ENCODE data around the gene RPS19. TPM values are rescaled to one million over a fixed set of nuclear protein-coding genes. Genes with fewer than 3 reads are reported as not detected.

Gene RPS19
- total RNA-seq, 2 donors from 2014 or later, result 2,321 to 2,418 TPM

DNA sequence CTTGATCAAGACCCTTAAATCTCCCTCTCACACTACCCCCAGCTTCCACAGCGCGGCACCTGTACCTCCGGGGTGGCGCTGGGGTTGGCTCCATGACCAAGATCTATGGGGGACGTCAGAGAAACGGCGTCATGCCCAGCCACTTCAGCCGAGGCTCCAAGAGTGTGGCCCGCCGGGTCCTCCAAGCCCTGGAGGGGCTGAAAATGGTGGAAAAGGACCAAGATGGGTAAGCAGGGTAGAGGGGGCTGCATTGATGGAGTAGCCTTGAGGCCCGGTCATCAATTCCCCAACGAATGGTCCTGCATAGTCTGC, 8.9 kb downstream of the RPS19 start:
- Histone ChIP-seq H3K36me3 (ENCODE audit: control insufficient read depth, insufficient read depth, low read length) (peaks cover 72% of the 10 kb centered on the region), H3K4me3 (ENCODE audit: low read length) (no peak overlapping the region), H3K27ac (ENCODE audit: low read depth, low read length) (peak overlapping the region; percentile 6), H3K9me3 (ENCODE audit: control insufficient read depth, low read length) (no peaks in the 10 kb centered on the region), H3K4me1 (ENCODE audit: control insufficient read depth, insufficient read depth, low read length) (peaks cover 11% of the 10 kb centered on the region), H3K9ac (ENCODE audit: extremely low read depth, low read length, poor library complexity, severe bottlenecking) (no peak overlapping the region), H3K27me3 (ENCODE audit: control insufficient read depth, insufficient read depth, low read length, poor library complexity, severe bottlenecking) (no peaks in the 10 kb centered on the region)
- Mint-ChIP-seq H3K4me3 (no peak overlapping the region), H3K9me3 (no peaks in the 10 kb centered on the region), H3K27ac (peak overlapping the region; percentile 90), H3K27me3 (ENCODE audit: insufficient read depth) (no peaks in the 10 kb centered on the region), H3K4me1 (peaks cover 19% of the 10 kb centered on the region), H3K36me3 (ENCODE audit: low read depth) (peaks cover 63% of the 10 kb centered on the region)
- WGBS, 2 experiments (ENCODE audit: insufficient coverage in 1 of 2, insufficient read length in 1 of 2), result 93 to 96% methylated on average over 8 to 12 of the region's 12 CpGs
- TF ChIP-seq, protein P1, sequence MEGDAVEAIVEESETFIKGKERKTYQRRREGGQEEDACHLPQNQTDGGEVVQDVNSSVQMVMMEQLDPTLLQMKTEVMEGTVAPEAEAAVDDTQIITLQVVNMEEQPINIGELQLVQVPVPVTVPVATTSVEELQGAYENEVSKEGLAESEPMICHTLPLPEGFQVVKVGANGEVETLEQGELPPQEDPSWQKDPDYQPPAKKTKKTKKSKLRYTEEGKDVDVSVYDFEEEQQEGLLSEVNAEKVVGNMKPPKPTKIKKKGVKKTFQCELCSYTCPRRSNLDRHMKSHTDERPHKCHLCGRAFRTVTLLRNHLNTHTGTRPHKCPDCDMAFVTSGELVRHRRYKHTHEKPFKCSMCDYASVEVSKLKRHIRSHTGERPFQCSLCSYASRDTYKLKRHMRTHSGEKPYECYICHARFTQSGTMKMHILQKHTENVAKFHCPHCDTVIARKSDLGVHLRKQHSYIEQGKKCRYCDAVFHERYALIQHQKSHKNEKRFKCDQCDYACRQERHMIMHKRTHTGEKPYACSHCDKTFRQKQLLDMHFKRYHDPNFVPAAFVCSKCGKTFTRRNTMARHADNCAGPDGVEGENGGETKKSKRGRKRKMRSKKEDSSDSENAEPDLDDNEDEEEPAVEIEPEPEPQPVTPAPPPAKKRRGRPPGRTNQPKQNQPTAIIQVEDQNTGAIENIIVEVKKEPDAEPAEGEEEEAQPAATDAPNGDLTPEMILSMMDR (conservative IDR thresholded peaks at IDR 0.05), result no peak
- no peak for DNase-seq

DNA sequence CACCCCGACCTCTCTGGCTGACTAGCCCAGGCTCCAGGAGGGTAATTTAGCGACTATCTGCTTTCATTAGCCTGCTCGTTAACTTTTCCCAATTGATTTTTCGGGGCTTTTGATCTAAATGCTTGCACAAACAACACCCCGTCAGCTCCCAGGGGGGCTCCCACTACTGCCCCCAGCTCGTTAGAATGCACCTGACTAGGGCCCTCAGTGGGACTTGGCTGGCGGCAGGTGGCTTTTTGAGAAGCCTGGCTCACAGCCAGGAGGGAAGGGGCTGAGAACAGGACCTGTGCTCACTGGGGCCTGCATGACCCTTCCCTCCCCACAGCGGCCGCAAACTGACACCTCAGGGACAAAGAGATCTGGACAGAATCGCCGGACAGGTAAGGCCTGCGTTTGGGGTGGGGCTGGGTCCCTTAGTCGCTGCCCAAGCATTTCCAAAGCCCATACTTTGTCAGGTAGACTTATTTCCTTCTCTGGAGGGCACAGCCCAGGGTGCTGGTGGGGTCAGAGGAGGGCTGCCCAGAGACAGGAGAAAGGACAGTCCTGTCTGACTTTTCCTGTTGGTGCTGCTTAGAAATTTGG, 9.4 kb downstream of the RPS19 start:
- H3K27me3 Mint-ChIP-seq (ENCODE audit: insufficient read depth), result no peaks in the 10 kb centered on the region
- peak overlapping the region; percentile 39 for H3K27ac Mint-ChIP-seq
- Histone ChIP-seq H3K4me1 (ENCODE audit: control insufficient read depth, insufficient read depth, low read length) (peaks cover 6% of the 10 kb centered on the region), H3K9ac (ENCODE audit: extremely low read depth, low read length, poor library complexity, severe bottlenecking) (no peak overlapping the region), H3K9me3 (ENCODE audit: control insufficient read depth, low read length) (no peaks in the 10 kb centered on the region), H3K27ac (ENCODE audit: low read depth, low read length) (peak overlapping the region; percentile 6), H3K4me3 (ENCODE audit: low read length) (no peak overlapping the region), H3K36me3 (ENCODE audit: control insufficient read depth, insufficient read depth, low read length) (peaks cover 66% of the 10 kb centered on the region), H3K27me3 (ENCODE audit: control insufficient read depth, insufficient read depth, low read length, poor library complexity, severe bottlenecking) (no peaks in the 10 kb centered on the region)
- peaks cover 58% of the 10 kb centered on the region for H3K36me3 Mint-ChIP-seq (ENCODE audit: low read depth)
- no peak overlapping the region for H3K4me3 Mint-ChIP-seq
- H3K9me3 Mint-ChIP-seq, result no peaks in the 10 kb centered on the region
- H3K4me1 Mint-ChIP-seq, result peaks cover 16% of the 10 kb centered on the region
- no peak for DNase-seq
- TF ChIP-seq, protein P1 (conservative IDR thresholded peaks at IDR 0.05), result no peak
- 89 to 91% methylated on average over 9 to 13 of the region's 13 CpGs for WGBS, 2 experiments (ENCODE audit: insufficient coverage in 1 of 2, insufficient read length in 1 of 2)

DNA sequence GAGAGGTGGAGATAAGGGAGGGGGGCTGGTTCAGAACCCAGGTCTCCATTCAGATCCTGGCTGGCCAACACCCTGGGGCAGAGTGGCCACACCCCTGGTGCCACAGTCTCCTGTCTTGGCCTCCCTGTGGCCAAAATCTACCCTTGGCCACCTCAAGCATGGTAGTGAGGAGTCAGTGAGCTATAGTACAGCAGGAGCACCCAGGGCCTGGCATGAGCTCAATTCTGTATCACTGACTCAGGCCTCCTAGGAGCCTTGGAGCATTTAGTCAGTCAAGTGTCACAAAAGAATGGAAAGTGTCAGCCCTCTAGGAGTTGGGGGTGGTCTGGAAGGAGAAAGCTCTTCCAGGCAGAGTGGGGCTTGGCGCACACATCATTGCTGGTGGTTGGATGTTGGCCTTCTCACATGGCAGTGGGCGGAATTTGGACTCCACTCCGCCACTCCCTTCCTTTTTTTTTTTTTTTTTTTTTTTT, 10.4 kb downstream of the RPS19 start:
- Histone ChIP-seq H3K27ac (ENCODE audit: low read depth, low read length) (no peak overlapping the region), H3K9me3 (ENCODE audit: control insufficient read depth, low read length) (no peaks in the 10 kb centered on the region), H3K36me3 (ENCODE audit: control insufficient read depth, insufficient read depth, low read length) (peaks cover 57% of the 10 kb centered on the region), H3K4me1 (ENCODE audit: control insufficient read depth, insufficient read depth, low read length) (peaks cover 4% of the 10 kb centered on the region), H3K4me3 (ENCODE audit: low read length) (no peak overlapping the region), H3K9ac (ENCODE audit: extremely low read depth, low read length, poor library complexity, severe bottlenecking) (no peak overlapping the region), H3K27me3 (ENCODE audit: control insufficient read depth, insufficient read depth, low read length, poor library complexity, severe bottlenecking) (no peaks in the 10 kb centered on the region)
- Mint-ChIP-seq H3K9me3 (no peaks in the 10 kb centered on the region), H3K27ac (no peak overlapping the region), H3K27me3 (ENCODE audit: insufficient read depth) (no peaks in the 10 kb centered on the region), H3K4me3 (no peak overlapping the region), H3K4me1 (peaks cover 16% of the 10 kb centered on the region), H3K36me3 (ENCODE audit: low read depth) (peaks cover 50% of the 10 kb centered on the region)
- TF ChIP-seq, protein P1 (conservative IDR thresholded peaks at IDR 0.05), result no peak
- WGBS, 2 experiments (ENCODE audit: insufficient coverage in 1 of 2, insufficient read length in 1 of 2), result 94% methylated on average over 3 of the region's 3 CpGs; no CpG with 5 or more reads in 1 of the 2 experiments
- peak; percentile 59 for DNase-seq

Measured in endodermal cell (in vitro differentiated cells).